ENCODE measurements around the gene TXNL4B.
"Not testable (repeated sequence)": the region's sequence is repeated elsewhere in the genome, so short reads cannot be mapped to it uniquely, and the experiment has no call there.

Gene TXNL4B

DNA sequence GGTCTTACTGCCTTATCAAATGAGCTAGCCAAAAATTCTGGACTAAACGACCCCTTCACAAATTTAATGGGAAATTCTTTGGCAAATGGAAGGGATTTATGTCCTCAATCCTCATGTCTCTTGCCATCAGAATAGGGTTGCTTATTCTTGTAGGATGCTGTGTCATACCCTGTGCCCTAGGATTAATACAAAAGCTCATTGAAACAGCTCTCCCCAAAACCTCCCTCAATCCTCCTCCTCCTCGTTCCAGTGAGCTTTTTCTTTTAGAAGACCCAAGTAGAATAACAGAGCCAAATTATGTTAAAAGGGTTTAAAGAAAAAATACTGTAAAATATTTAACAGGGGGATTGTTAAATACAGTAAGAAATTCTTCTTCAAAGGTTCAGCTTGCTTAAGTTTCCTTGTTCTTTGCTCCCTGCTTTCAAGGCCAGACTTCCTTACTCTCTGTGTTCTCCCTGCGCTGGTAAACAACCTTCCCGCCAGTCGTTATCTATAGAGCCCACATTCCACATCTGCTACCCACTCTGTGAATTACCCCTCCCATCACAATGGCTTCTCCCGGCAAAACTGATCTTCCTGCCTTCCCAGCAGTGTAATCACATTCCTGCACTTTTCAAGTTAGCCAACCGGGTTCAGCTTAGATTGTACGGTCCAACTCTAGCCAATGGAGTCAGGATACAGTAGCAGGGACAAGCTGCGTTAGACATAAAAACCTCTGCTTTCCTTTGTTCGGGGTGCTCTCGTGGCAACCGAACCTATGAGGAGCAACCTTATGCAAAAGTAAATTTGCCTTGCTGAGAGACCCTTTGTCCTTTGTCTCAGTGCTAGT, 20.7 kb downstream of the TXNL4B start:
- TF ChIP-seq CTCF (IDR thresholded peaks at IDR 0.05; ENCODE audit: low read depth, low read length), result no peak
- no peak overlapping the region for H3K4me3 ChIP-seq (ENCODE audit: low read depth, low read length)

DNA sequence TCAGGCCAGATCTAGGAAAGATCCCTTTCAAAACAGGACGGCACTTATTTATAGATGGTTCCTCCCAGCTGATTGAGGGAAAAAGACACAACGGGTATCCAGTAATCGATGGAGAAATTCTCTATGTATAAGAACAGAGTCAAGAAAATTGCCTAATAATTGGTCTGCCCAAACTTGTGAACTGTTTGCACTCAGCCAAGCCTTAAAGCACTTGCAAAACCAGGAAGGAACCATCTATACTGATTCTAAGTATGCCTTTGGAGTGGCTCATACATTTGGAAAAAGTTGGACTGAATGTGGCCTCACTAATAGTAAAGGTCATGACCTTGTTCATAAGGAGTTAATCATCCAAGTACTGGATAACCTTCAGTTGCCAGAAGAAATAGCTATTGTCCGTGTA, 24.5 kb downstream of the TXNL4B start:
- H3K4me3 ChIP-seq (ENCODE audit: low read depth, low read length), result no peak overlapping the region
- no peak for TF ChIP-seq CTCF (IDR thresholded peaks at IDR 0.05; ENCODE audit: low read depth, low read length)

DNA sequence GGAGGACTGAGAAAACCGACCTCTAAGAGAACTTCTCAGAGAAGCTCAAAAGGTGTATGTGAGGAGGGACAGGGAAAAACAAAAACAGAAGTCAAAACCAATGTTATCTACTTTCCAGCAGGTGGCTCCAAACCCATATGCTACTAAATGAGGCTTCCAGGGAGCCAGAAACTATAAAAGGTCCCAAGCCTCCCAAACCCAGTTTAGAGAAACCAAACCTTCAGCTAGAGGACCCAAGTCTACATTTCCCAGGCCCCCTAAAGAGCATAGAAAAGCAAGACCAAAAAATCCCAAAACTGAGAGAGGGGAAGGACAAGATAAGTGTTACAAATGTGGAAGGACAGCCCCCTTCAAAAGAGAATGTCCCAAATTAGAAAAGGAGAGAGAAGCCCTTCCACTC, 26.7 kb downstream of the TXNL4B start:
- no peak overlapping the region for H3K4me3 ChIP-seq (ENCODE audit: low read depth, low read length)
- peak; percentile 27; the same call in 1 of the 2 replicates for TF ChIP-seq CTCF (IDR thresholded peaks at IDR 0.05; ENCODE audit: low read depth, low read length)

DNA sequence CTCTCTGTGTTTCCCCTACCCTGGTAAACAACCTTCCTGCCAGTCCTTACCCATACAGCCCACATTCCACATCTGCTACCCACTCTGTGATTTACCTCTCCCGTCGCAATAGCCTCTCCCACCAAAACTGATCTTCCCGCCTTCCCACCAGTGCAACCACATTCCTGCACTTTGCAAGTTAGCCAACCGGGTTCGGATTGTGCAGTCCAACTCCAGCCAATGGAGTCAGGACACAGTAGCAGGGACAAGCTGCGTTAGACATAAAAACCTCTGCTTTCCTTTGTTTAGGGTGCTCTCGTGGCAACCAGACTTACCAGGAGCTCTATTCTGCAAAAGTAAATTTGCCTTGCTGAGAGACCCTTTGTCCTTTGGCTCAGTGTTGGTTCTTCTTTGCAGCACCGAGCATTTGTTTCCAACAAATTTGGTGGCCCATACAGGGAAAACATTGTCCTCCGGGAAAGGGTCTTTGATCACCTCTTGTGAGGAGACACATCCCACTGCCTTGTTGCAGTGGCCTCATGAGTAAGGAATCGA, 29.0 kb downstream of the TXNL4B start:
- TF ChIP-seq CTCF (IDR thresholded peaks at IDR 0.05; ENCODE audit: low read depth, low read length), result no peak
- no peak overlapping the region for H3K4me3 ChIP-seq (ENCODE audit: low read depth, low read length)

DNA sequence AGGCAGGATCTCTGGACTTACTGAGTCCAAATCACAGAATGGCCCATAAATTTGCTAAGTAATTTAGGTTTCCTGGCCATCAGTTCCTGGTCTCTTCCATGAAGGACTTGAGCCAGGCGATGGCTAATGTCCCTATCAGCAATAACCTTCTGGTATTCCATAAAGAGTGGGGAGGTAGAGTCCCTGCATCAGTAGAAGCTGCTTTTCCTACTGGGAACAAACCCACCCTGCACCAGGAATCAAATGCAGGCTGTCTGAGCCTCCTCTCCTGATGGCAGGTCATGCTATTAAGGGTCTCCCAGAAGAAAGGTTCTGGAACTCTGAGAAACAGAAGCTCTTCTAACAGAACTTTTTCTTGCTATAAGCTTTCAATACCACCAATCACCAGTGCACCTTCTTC, 31.9 kb downstream of the TXNL4B start:
- no peak overlapping the region for H3K4me3 ChIP-seq (ENCODE audit: low read depth, low read length)
- no peak for TF ChIP-seq CTCF (IDR thresholded peaks at IDR 0.05; ENCODE audit: low read depth, low read length)

- TF ChIP-seq CTCF (IDR thresholded peaks at IDR 0.05; ENCODE audit: low read depth, low read length), result no peak
- no peak overlapping the region for H3K4me3 ChIP-seq (ENCODE audit: low read depth, low read length)
These were observed 33.0 kb downstream of the TXNL4B start for GRCh38 chr16:72060405-72060804.

GRCh38 chr16:72059060-72059459, 34.4 kb downstream of the TXNL4B start:
- not testable (repeated sequence) for H3K4me3 ChIP-seq (ENCODE audit: low read depth, low read length)

- H3K4me3 ChIP-seq (ENCODE audit: low read depth, low read length), result not testable (repeated sequence)
These were observed 36.1 kb downstream of the TXNL4B start for GRCh38 chr16:72057313-72057712.

Measured in WI38 (cell line).